ENCODE data around the gene DMPK. TPM values are rescaled to one million over a fixed set of nuclear protein-coding genes. Genes with fewer than 3 reads are reported as not detected.

Gene DMPK
- total and polyA plus RNA-seq, 9 of the 15 experiments (the other 6 are each of a cell fraction or from before 2014, with no cell fraction given): 0.24 to 31.3 (median 7.3) TPM

GRCh38 chr19:45782820-45783785, 813 bp upstream of the DMPK start (continued):
- TF ChIP-seq ELK1 (CRISPR knock-in tag; IDR thresholded peaks at IDR 0.05): no peak

- DNase-seq (ENCODE audit: extremely low read depth in 1 of 4, low spot score in 3 of 4): no peak
- Histone ChIP-seq H3K9me3 (replicated peaks; ENCODE audit: control insufficient read depth, insufficient read depth, low read depth, low read length) (no peaks in the 10 kb centered on the region), H3K27me3 (ENCODE audit: control insufficient read depth in 2 of 2, insufficient read depth in 2 of 2, low read length in 2 of 2) (no peaks in the 10 kb centered on the region), H2AFZ (ENCODE audit: low read depth, low read length) (no peak overlapping the region), H3K4me2 (ENCODE audit: insufficient read depth, low read length) (no peak overlapping the region), H3K27ac (ENCODE audit: extremely low read depth, low read depth, low read length) (no peak overlapping the region), H3K79me2 (ENCODE audit: control insufficient read depth, insufficient read depth, low read length) (no peaks in the 10 kb centered on the region), H3K9ac (ENCODE audit: insufficient read depth in 1 of 2, low read depth in 2 of 2, low read length in 2 of 2) (peak overlapping the region in 1 of 2 experiments; percentile 75; a peak in 1 of 4 replicates), H3K4me1 (replicated peaks in 1 of 2; ENCODE audit: control insufficient read depth in 2 of 2, insufficient read depth in 2 of 2, low read length in 2 of 2) (peaks cover 16 to 75% of the 10 kb centered on the region in 2 experiments), H4K20me1 (replicated peaks; ENCODE audit: control insufficient read depth, insufficient read depth, low read length) (peaks cover 10% of the 10 kb centered on the region; the same call in 1 of the 2 replicates), H3K36me3 (ENCODE audit: control insufficient read depth, insufficient read depth, low read length) (peaks cover 31% of the 10 kb centered on the region; the same call in 2 of the 3 replicates), H3K4me3 (no peak overlapping the region), H3K9me1 (ENCODE audit: control insufficient read depth, insufficient read depth, low read length) (peaks cover 9% of the 10 kb centered on the region)
- no peak for FAIRE-seq
- 73% methylated on average over 11 of the region's 17 CpGs for WGBS (ENCODE audit: insufficient coverage, low coverage, missing lambda C conversion rate)
- BruUV-seq (replicated peaks): no TSS peak
- POLR2A ChIA-PET: interaction anchor here (2.5 to 7.7 kb wide), 2 partner anchors 10 to 11 kb away, joined by 9 to 70 read pairs; partner anchors contain the start of genes DMWD and SIX5
- CTCF ChIA-PET (ENCODE audit: low intra/inter-chr PET ratio): no interaction called here
- no peak for ATAC-seq
- in situ Hi-C loops (cut with MboI): no loop called here
- intact Hi-C loops (cut with micrococcal nuclease): no loop called here
- TF ChIP-seq, protein P1, sequence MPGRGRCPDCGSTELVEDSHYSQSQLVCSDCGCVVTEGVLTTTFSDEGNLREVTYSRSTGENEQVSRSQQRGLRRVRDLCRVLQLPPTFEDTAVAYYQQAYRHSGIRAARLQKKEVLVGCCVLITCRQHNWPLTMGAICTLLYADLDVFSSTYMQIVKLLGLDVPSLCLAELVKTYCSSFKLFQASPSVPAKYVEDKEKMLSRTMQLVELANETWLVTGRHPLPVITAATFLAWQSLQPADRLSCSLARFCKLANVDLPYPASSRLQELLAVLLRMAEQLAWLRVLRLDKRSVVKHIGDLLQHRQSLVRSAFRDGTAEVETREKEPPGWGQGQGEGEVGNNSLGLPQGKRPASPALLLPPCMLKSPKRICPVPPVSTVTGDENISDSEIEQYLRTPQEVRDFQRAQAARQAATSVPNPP (IDR thresholded peaks at IDR 0.05; ENCODE audit: borderline replicate concordance, insufficient read depth, insufficient read length): no peak
- TF ChIP-seq POLR2G (IDR thresholded peaks at IDR 0.05; ENCODE audit: low read depth, low read length) (peak; percentile 59), FOXP4 (CRISPR knock-in tag; IDR thresholded peaks at IDR 0.05; ENCODE audit: borderline replicate concordance) (no peak), STAT5A (IDR thresholded peaks at IDR 0.05; ENCODE audit: borderline replicate concordance, low read length) (no peak), PHTF2 (CRISPR knock-in tag; IDR thresholded peaks at IDR 0.05) (no peak), ZNF354B (CRISPR knock-in tag; IDR thresholded peaks at IDR 0.05) (no peak), POLR3A (IDR thresholded peaks at IDR 0.05; ENCODE audit: borderline replicate concordance, extremely low read depth, insufficient read depth, insufficient read length) (no peak), RBM25 (IDR thresholded peaks at IDR 0.05; ENCODE audit: low read depth, low read length, severe bottlenecking) (no peak), OTX1 (CRISPR knock-in tag; IDR thresholded peaks at IDR 0.05) (no peak), RBFOX2 (IDR thresholded peaks at IDR 0.05; ENCODE audit: low read depth, low read length) (peak; percentile 56), HDAC8 (tag; IDR thresholded peaks at IDR 0.05) (no peak)
Observed at GRCh38 chr19:45781214-45782161, 802 bp downstream of the DMPK start.

All from K562 (cell line).